ENCODE results near the gene ZNF579. TPM values are rescaled to one million over a fixed set of nuclear protein-coding genes. Genes with fewer than 3 reads are reported as not detected.

Gene ZNF579
- total and polyA plus RNA-seq, 9 of the 15 experiments (the other 6 are each of a cell fraction or from before 2014, with no cell fraction given): 0.06 to 15.9 (median 1.6) TPM

DNA sequence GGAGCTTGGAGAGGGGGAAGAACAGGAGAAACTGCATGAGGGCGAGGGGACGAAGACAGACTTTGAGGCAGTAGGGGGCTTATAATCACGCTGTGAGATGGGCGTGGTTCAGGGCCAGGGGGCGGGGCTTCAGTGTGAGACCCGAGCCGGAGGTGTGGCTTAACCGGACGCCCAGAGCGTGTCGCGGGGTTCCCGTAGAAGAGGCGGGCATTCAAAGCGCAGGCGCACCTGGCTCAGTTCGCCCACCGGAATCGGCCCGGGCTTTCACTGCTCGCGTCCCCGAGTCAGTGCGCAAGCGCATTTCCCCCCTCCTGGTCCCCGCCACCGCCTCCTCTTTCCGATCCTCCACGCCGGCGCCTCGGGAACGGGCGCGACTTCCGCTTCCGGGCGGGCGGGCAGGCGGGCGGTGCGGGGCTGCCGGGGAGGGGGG lies 24.6 kb upstream of the ZNF579 start (continued):
- peak; percentile 73 for TF ChIP-seq CXXC5 (CRISPR knock-in tag; IDR thresholded peaks at IDR 0.05)
- TF ChIP-seq KDM4B (IDR thresholded peaks at IDR 0.05; ENCODE audit: borderline replicate concordance in 2 of 2, low read depth in 1 of 2): 0 out of 4 replicates have a peak, but pooled peaks of 1 of the 2 experiments have one; percentile 74
- TF ChIP-seq, protein P1, sequence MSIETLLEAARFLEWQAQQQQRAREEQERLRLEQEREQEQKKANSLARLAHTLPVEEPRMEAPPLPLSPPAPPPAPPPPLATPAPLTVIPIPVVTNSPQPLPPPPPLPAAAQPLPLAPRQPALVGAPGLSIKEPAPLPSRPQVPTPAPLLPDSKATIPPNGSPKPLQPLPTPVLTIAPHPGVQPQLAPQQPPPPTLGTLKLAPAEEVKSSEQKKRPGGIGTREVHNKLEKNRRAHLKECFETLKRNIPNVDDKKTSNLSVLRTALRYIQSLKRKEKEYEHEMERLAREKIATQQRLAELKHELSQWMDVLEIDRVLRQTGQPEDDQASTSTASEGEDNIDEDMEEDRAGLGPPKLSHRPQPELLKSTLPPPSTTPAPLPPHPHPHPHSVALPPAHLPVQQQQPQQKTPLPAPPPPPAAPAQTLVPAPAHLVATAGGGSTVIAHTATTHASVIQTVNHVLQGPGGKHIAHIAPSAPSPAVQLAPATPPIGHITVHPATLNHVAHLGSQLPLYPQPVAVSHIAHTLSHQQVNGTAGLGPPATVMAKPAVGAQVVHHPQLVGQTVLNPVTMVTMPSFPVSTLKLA (conservative IDR thresholded peaks at IDR 0.05): peak; percentile 47 to 52; a peak in 3 of 4 replicates
- TF ChIP-seq MAZ (CRISPR knock-in tag; conservative IDR thresholded peaks at IDR 0.05 in 1 of 2, IDR thresholded peaks at IDR 0.05 in 1 of 2): peak in 1 of 2 experiments; percentile 58; a peak in 3 of 4 replicates
- TF ChIP-seq, protein P2, sequence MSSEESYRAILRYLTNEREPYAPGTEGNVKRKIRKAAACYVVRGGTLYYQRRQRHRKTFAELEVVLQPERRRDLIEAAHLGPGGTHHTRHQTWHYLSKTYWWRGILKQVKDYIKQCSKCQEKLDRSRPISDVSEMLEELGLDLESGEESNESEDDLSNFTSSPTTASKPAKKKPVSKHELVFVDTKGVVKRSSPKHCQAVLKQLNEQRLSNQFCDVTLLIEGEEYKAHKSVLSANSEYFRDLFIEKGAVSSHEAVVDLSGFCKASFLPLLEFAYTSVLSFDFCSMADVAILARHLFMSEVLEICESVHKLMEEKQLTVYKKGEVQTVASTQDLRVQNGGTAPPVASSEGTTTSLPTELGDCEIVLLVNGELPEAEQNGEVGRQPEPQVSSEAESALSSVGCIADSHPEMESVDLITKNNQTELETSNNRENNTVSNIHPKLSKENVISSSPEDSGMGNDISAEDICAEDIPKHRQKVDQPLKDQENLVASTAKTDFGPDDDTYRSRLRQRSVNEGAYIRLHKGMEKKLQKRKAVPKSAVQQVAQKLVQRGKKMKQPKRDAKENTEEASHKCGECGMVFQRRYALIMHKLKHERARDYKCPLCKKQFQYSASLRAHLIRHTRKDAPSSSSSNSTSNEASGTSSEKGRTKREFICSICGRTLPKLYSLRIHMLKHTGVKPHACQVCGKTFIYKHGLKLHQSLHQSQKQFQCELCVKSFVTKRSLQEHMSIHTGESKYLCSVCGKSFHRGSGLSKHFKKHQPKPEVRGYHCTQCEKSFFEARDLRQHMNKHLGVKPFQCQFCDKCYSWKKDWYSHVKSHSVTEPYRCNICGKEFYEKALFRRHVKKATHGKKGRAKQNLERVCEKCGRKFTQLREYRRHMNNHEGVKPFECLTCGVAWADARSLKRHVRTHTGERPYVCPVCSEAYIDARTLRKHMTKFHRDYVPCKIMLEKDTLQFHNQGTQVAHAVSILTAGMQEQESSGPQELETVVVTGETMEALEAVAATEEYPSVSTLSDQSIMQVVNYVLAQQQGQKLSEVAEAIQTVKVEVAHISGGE (CRISPR knock-in tag; IDR thresholded peaks at IDR 0.05): peak in 2 of 3 experiments; percentile 19 to 92; a peak in 3 of 6 replicates
- TF ChIP-seq, protein P3, sequence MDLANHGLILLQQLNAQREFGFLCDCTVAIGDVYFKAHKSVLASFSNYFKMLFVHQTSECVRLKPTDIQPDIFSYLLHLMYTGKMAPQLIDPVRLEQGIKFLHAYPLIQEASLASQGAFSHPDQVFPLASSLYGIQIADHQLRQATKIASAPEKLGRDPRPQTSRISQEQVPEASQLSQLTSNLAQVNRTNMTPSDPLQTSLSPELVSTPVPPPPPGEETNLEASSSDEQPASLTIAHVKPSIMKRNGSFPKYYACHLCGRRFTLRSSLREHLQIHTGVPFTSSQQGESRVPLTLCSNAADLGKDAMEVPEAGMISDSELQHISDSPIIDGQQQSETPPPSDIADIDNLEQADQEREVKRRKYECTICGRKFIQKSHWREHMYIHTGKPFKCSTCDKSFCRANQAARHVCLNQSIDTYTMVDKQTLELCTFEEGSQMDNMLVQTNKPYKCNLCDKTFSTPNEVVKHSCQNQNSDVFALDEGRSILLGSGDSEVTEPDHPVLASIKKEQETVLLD (IDR thresholded peaks at IDR 0.05): peak; percentile 92
- TF ChIP-seq GABPA (tag; conservative IDR thresholded peaks at IDR 0.05; ENCODE audit: low read depth): peak; percentile 98
- TF ChIP-seq MYC (IDR thresholded peaks at IDR 0.05; ENCODE audit: low read depth, low read length): peak; percentile 10
- TF ChIP-seq MYC (CRISPR knock-in tag; IDR thresholded peaks at IDR 0.05; ENCODE audit: borderline replicate concordance, low read depth): no peak
- TF ChIP-seq ELF4 (CRISPR knock-in tag; IDR thresholded peaks at IDR 0.05): peak; percentile 32; the same call in 1 of the 2 replicates
- peak; percentile 74 for TF ChIP-seq POLR2H (tag; IDR thresholded peaks at IDR 0.05; ENCODE audit: low read depth)
- no peak for TF ChIP-seq MTA3 (IDR thresholded peaks at IDR 0.05; ENCODE audit: borderline replicate concordance)

Data from K562 (cell line).